T-cell (primary cell): ENCODE data around the gene PRLR. TPM values are rescaled to one million over a fixed set of nuclear protein-coding genes. Genes with fewer than 3 reads are reported as not detected.

Experiments
- ATAC-seq, 4 experiments: fragments of 200-7000 bp in 3 of 4; fragments of 150-1000 bp in 1 of 4; cut with Tn5 transposase; replicated peaks in 1 of 4; 1 replicate in 3 of 4; 2 replicates in 1 of 4; pipeline ENCODE4 v1.10.0; 2021; ENCODE audit warnings: moderate library complexity in 3 of 4, mild to moderate bottlenecking in 2 of 4, moderate number of reproducible peaks in 1 of 4
- CTCF ChIA-PET, 2 donors: fragments of 300-600 bp; sonication (Branson Sonifier 250); formaldehyde crosslinking; loops; one replicate each; lab custom pipeline; 2022; ENCODE audit warnings: antibody characterized with exemption in 2 of 2; lab: Charles Lee
- POLR2A ChIA-PET, 2 donors: fragments of 300-600 bp; sonication (Branson Sonifier 250); formaldehyde crosslinking; loops; one replicate each; lab custom pipeline; 2022; ENCODE audit warnings: antibody characterized with exemption in 2 of 2; lab: Charles Lee
- DNase-seq, 35 experiments: peaks; one replicate each; pipeline versions ENCODE4 v3.0.0 to v3.0.0-alpha.2; 2013 to 2023
- H3K27ac ChIP-seq: one replicate; pipeline ENCODE4 v1.5.1; 2013; ENCODE audit warnings: low read length
- H3K27me3 ChIP-seq, 2 experiments: replicated peaks in 1 of 2; 1 replicate in 1 of 2; 2 replicates in 1 of 2; pipeline versions ENCODE4 v1.6.1 to v1.7.0; 2013; ENCODE audit warnings: low read length in 1 of 2, mixed read lengths in 1 of 2; ENCODE audit not compliant: control insufficient read depth in 2 of 2, insufficient read depth in 2 of 2; ENCODE audit errors: extremely low read depth in 1 of 2
- H3K36me3 ChIP-seq, 2 donors: 1 replicate in 1 of 2; 2 replicates in 1 of 2; pipeline versions ENCODE4 v1.6.1 to v1.7.0; 2013; ENCODE audit warnings: low read length in 1 of 2; ENCODE audit not compliant: control insufficient read depth in 2 of 2, insufficient read depth in 1 of 2; ENCODE audit errors: extremely low read depth in 1 of 2
- H3K4me1 ChIP-seq, 2 experiments: 1 replicate in 1 of 2; 2 replicates in 1 of 2; pipeline versions ENCODE4 v1.6.1 to v1.7.0; 2013; ENCODE audit warnings: low read length in 2 of 2, mixed read lengths in 1 of 2; ENCODE audit not compliant: insufficient read depth in 2 of 2, control insufficient read depth in 1 of 2; ENCODE audit errors: extremely low read depth in 1 of 2
- H3K4me3 ChIP-seq, 2 donors: 1 replicate in 1 of 2; 2 replicates in 1 of 2; pipeline versions ENCODE4 v1.5.1 to v1.7.0; 2013; ENCODE audit warnings: mild to moderate bottlenecking in 2 of 2, low read length in 1 of 2, moderate library complexity in 1 of 2; ENCODE audit not compliant: control insufficient read depth in 1 of 2; ENCODE audit errors: extremely low read depth in 1 of 2
- H3K9me3 ChIP-seq: 2 replicates; pipeline ENCODE4 v1.7.0; 2013
- H3K27ac Mint-ChIP-seq, 2 donors: one replicate each; pipeline ENCODE4 v1.8.0; 2020 to 2021; ENCODE audit warnings: mild to moderate bottlenecking in 2 of 2, mixed read lengths in 2 of 2
- H3K27me3 Mint-ChIP-seq, 2 donors: one replicate each; pipeline ENCODE4 v1.8.0; 2021 to 2022; ENCODE audit warnings: mixed read lengths in 2 of 2
- H3K36me3 Mint-ChIP-seq: one replicate; pipeline ENCODE4 v1.8.0; 2021; ENCODE audit warnings: mixed read lengths
- H3K4me1 Mint-ChIP-seq, 3 donors: one replicate each; pipeline ENCODE4 v1.8.0; 2020 to 2022; ENCODE audit warnings: mixed read lengths in 3 of 3, mild to moderate bottlenecking in 1 of 3
- H3K4me3 Mint-ChIP-seq, 3 donors: one replicate each; pipeline ENCODE4 v1.8.0; 2020 to 2022; ENCODE audit warnings: mild to moderate bottlenecking in 3 of 3, mixed read lengths in 3 of 3, moderate library complexity in 3 of 3
- H3K9me3 Mint-ChIP-seq, 3 donors: one replicate each; pipeline ENCODE4 v1.8.0; 2020 to 2022; ENCODE audit warnings: mixed read lengths in 3 of 3
- WGBS: methylation state at CpG from one replicate; pipeline ENCODE4 v1.1.5; 2013; ENCODE audit warnings: missing lambda C conversion rate; ENCODE audit not compliant: insufficient coverage; 5-methylcytosine and 5-hydroxymethylcytosine counted together
- total RNA-seq, 35 experiments: library from RNA in 6 of 35; stranded (reverse) in 6 of 35; fragments of 120-200 nt in 1 of 35; gene quantifications; one replicate each; pipeline versions ENCODE4 v1.2.1 to v1.2.4 and lab custom pipeline; 2013 to 2026

The PRLR gene
- total RNA-seq, 5 donors from 2014 or later (not counting 1 experiment from before 2014, with no cell fraction given) = 0.16 to 0.23 (median 0.23) TPM; not detected in 2

DNA sequence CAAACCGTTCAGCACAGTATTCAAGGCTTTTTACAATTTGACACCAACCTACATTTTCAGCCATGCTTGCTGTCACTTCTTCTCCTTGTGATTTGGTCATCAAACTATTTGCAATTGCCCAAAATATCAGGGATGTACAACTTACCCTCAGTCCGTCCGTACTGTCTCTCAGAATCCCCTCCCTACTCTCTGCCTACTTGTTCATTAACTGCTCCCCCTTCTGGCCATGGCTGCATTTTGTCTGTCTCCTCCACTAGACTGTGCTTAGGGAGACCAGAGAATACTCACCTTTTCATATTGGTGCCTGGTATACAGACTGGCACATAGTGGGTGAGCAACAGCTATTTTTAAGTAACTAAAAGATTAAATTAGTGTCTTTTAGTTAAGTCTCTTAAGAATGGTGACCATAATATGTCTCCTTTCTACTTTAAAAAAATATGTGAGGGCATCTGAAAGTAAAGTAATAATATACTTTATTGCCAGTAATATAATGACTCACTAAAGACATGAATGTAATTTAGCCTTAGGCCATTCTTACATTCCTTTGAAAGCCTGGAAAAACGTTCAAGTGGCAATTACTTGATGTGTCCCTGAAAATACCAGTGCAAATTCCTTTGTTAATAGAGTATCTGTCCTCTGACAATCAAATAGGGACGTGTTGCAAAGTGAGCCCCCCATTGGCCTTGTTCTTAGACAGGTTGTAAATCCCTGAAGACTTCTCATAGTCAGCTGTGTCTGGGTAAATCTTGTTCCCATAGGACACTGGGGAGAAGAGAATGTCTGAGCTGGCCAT is 27.8 kb downstream of the PRLR start:
- H3K9me3 Mint-ChIP-seq = no peaks in the 10 kb centered on the region
- CTCF ChIA-PET = no interaction called here
- Histone ChIP-seq H3K27ac (no peak overlapping the region), H3K36me3 (no peaks in the 10 kb centered on the region), H3K9me3 (no peaks in the 10 kb centered on the region), H3K4me3 (no peak overlapping the region), H3K4me1 (no peaks in the 10 kb centered on the region), H3K27me3 (peaks cover 0 to 7% of the 10 kb centered on the region in 2 experiments)
- peak in 16 of 35 experiments; percentile 2 to 39 (median 9) for DNase-seq
- POLR2A ChIA-PET = no interaction called here
- WGBS = 56% methylated on average over 3 of the region's 5 CpGs
- H3K27me3 Mint-ChIP-seq = peaks cover 16 to 32% of the 10 kb centered on the region in 2 donors
- no peak overlapping the region for H3K27ac Mint-ChIP-seq
- ATAC-seq = peak in 1 of 4 experiments; percentile 45
- H3K4me1 Mint-ChIP-seq = no peaks in the 10 kb centered on the region
- H3K36me3 Mint-ChIP-seq = no peaks in the 10 kb centered on the region
- no peak overlapping the region for H3K4me3 Mint-ChIP-seq

DNA sequence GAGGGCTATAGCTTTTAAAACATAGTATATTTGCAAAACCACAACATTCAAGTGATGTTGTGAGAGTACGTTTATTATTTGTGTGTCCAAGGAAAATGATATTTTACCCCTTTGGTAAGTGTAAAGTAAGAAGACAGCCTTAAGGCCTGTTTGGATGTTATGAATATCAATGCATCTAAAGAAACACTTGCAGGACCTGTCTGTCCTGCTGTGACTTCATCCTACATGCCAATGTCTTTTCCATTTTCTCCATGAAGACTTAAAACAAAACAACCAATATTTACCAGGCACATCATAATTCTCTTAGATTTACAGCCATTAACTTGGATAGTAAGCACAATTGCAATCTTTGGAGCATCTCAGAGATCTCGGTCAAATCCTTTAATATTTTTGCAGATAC is 29.0 kb downstream of the PRLR start:
- peaks cover 14 to 32% of the 10 kb centered on the region in 2 donors for H3K27me3 Mint-ChIP-seq
- CTCF ChIA-PET = no interaction called here

DNA sequence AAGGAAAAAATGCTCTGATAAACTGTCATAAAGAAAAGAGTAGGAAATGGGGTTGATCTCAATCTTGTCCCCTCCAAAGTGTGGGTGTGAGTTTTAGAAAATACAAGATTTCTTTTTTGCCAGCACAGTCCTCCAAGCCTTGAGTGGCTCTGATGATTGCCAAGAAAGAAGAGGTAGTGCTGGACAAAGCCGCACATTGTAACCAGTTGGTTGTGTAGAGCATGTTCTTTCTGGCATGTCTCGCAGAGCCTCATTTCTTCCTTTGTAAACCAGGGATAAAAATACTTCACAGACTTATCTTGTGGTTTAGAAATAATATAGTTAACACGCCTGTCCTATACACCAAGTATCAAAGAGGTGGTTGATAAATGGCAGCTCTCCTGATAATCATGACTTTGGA is 30.4 kb downstream of the PRLR start:
- POLR2A ChIA-PET = no interaction called here
- no CpG with 5 or more reads among the region's 3 CpGs for WGBS
- H3K27ac ChIP-seq = no peak overlapping the region
- H3K9me3 Mint-ChIP-seq = no peaks in the 10 kb centered on the region
- H3K27ac Mint-ChIP-seq = no peak overlapping the region
- H3K27me3 Mint-ChIP-seq = peaks cover 9 to 31% of the 10 kb centered on the region in 2 donors
- H3K36me3 ChIP-seq = no peaks in the 10 kb centered on the region
- H3K4me1 Mint-ChIP-seq = no peaks in the 10 kb centered on the region
- CTCF ChIA-PET = no interaction called here
- peaks cover 0 to 8% of the 10 kb centered on the region in 2 experiments for H3K27me3 ChIP-seq
- H3K4me3 Mint-ChIP-seq = no peak overlapping the region
- no peaks in the 10 kb centered on the region for H3K9me3 ChIP-seq
- no peaks in the 10 kb centered on the region for H3K36me3 Mint-ChIP-seq
- H3K4me1 ChIP-seq = no peaks in the 10 kb centered on the region
- H3K4me3 ChIP-seq = no peak overlapping the region
- ATAC-seq = no peak
- no peak for DNase-seq

More for the DNA sequence above, 29.0 kb downstream of the PRLR start:
- H3K36me3 ChIP-seq = no peaks in the 10 kb centered on the region
- DNase-seq (no peak), ATAC-seq (no peak)
- H3K9me3 ChIP-seq = no peaks in the 10 kb centered on the region
- no peak overlapping the region for H3K4me3 Mint-ChIP-seq
- H3K27ac ChIP-seq = no peak overlapping the region
- no peak overlapping the region for H3K4me3 ChIP-seq
- H3K4me1 Mint-ChIP-seq = no peaks in the 10 kb centered on the region
- POLR2A ChIA-PET = no interaction called here
- H3K27ac Mint-ChIP-seq = no peak overlapping the region
- H3K36me3 Mint-ChIP-seq = no peaks in the 10 kb centered on the region
- no peaks in the 10 kb centered on the region for H3K9me3 Mint-ChIP-seq
- H3K27me3 ChIP-seq = peaks cover 0 to 8% of the 10 kb centered on the region in 2 experiments
- no peaks in the 10 kb centered on the region for H3K4me1 ChIP-seq
- WGBS = 83% methylated on average over 1 of the region's 2 CpGs

DNA sequence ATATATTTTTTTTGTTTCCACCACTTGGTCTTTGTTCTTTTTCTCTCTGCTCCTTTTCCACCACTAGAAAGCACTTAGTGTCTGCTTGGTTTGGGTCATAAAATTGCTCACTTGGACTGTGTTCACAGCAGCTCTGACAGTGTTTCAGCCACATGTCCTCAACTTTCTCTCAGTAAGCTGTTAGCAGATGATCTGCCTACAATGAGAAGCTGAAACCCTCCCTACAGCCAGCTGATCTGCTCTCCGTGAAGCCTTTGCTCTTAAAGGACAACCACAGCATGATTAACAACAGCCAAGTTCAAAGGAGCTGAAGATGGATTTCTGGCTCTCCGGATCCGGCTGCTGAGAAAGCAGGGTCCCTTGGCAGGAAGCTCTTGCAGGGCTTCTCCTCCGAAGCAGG is 31.6 kb downstream of the PRLR start:
- POLR2A ChIA-PET = no interaction called here
- H3K4me1 ChIP-seq = no peaks in the 10 kb centered on the region
- DNase-seq (no peak), ATAC-seq (no peak)
- no peak overlapping the region for H3K4me3 ChIP-seq
- H3K36me3 ChIP-seq = no peaks in the 10 kb centered on the region
- no peak overlapping the region for H3K27ac ChIP-seq
- CTCF ChIA-PET = no interaction called here
- H3K9me3 ChIP-seq = no peaks in the 10 kb centered on the region
- WGBS = 64% methylated on average over 4 of the region's 4 CpGs
- Mint-ChIP-seq H3K27me3 (peaks cover 9 to 30% of the 10 kb centered on the region in 2 donors), H3K36me3 (no peaks in the 10 kb centered on the region), H3K27ac (no peak overlapping the region), H3K4me1 (peaks cover 0 to 3% (median 0%) of the 10 kb centered on the region in 3 donors), H3K9me3 (no peaks in the 10 kb centered on the region), H3K4me3 (no peak overlapping the region)
- H3K27me3 ChIP-seq = peaks cover 0 to 8% of the 10 kb centered on the region in 2 experiments

DNA sequence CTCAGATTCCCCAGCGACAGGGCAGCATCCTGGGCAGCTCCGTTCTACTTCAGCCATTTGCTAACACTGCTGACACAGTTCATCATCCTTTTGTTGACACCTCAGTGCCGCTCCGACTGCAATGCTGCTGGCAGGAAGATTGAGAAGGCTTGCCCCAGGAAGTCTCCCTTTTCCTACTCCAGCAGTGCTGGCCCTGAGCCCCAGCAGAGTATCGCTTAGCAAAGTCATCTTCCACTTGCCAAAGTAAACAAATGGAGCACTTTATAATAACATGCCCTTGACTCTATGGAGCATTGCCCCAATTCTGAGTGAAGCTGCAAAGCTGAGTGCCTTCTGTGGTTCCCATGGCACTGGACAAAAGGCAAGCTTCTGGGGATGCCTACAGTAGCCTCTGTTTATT is 32.2 kb downstream of the PRLR start:
- peaks cover 9 to 31% of the 10 kb centered on the region in 2 donors for H3K27me3 Mint-ChIP-seq
- H3K36me3 ChIP-seq = no peaks in the 10 kb centered on the region
- H3K9me3 ChIP-seq = no peaks in the 10 kb centered on the region
- no peak overlapping the region for H3K4me3 ChIP-seq
- no peaks in the 10 kb centered on the region for H3K36me3 Mint-ChIP-seq
- ChIA-PET CTCF (no interaction called here), POLR2A (no interaction called here)
- no peak overlapping the region for H3K27ac ChIP-seq
- no peak overlapping the region for H3K27ac Mint-ChIP-seq
- H3K4me1 Mint-ChIP-seq = peaks cover 0 to 3% (median 0%) of the 10 kb centered on the region in 3 donors
- no peak for DNase-seq
- ATAC-seq = no peak
- H3K27me3 ChIP-seq = peaks cover 0 to 8% of the 10 kb centered on the region in 2 experiments
- 56% methylated on average over 4 of the region's 5 CpGs for WGBS
- H3K4me3 Mint-ChIP-seq = no peak overlapping the region
- no peaks in the 10 kb centered on the region for H3K4me1 ChIP-seq
- no peaks in the 10 kb centered on the region for H3K9me3 Mint-ChIP-seq

DNA sequence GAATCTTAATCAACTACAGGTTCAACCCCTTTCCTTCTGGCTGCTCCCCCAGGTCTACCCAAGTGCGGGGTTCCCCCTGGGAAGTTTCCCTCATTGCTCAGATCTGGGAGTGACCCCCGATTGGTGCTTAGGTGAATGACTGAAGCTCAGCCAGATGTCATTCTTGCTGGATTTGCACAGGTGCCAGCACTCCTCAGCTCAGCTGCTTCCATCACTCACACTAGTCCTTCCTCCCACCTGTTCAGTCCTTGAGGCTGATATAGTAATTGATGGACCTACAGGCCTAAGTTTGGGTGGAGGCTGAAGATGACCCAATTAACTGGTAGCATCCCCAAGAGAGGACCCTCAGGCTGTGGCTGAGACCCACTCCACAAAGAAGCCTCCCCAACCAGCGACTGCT is 32.9 kb downstream of the PRLR start:
- no peak for ATAC-seq
- Mint-ChIP-seq H3K9me3 (no peaks in the 10 kb centered on the region), H3K36me3 (no peaks in the 10 kb centered on the region), H3K4me1 (peaks cover 0 to 3% (median 0%) of the 10 kb centered on the region in 3 donors), H3K27me3 (peaks cover 9 to 31% of the 10 kb centered on the region in 2 donors), H3K4me3 (no peak overlapping the region), H3K27ac (no peak overlapping the region)
- WGBS = 80% methylated on average over 3 of the region's 3 CpGs
- H3K4me3 ChIP-seq = no peak overlapping the region
- H3K36me3 ChIP-seq = no peaks in the 10 kb centered on the region
- H3K9me3 ChIP-seq = no peaks in the 10 kb centered on the region
- H3K27me3 ChIP-seq = peaks cover 0 to 10% of the 10 kb centered on the region in 2 experiments
- ChIA-PET CTCF (no interaction called here), POLR2A (no interaction called here)
- H3K4me1 ChIP-seq = no peaks in the 10 kb centered on the region
- DNase-seq = no peak
- no peak overlapping the region for H3K27ac ChIP-seq
